ENCODE data around the gene FES.
"Not testable (repeated sequence)": the region's sequence is repeated elsewhere in the genome, so short reads cannot be mapped to it uniquely, and the experiment has no call there.

FES gene

DNA sequence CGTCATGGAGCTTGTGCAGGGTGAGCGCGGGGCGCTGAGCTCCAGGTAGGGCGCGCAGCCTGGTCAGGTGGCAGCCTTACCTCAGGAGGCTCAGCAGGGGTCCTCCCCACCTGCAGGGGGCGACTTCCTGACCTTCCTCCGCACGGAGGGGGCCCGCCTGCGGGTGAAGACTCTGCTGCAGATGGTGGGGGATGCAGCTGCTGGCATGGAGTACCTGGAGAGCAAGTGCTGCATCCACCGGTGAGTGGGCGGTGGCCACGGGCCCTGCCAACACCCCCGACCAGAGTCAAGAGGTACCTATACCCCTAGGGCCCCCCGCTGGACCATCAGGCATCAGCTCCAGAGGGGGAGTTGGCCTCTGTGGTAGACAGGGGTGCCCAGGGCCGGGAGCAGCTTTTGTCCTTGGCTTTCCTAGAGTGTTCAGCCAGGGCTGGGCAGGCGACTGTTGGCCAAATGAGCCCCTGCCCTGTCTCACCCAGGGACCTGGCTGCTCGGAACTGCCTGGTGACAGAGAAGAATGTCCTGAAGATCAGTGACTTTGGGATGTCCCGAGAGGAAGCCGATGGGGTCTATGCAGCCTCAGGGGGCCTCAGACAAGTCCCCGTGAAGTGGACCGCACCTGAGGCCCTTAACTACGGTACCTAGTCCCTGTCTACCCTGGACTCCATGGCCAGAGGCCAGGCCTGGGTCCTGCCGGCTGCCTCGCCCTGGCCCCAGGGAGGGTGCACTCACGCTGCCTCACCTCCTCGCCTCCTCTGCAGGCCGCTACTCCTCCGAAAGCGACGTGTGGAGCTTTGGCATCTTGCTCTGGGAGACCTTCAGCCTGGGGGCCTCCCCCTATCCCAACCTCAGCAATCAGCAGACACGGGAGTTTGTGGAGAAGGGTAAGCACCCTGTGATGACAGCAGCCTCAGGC is 9.1 kb downstream of the FES start:
- TF ChIP-seq, protein P1, sequence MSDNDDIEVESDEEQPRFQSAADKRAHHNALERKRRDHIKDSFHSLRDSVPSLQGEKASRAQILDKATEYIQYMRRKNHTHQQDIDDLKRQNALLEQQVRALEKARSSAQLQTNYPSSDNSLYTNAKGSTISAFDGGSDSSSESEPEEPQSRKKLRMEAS (IDR thresholded peaks at IDR 0.05; ENCODE audit: low read depth, low read length) = no peak
- TF ChIP-seq, protein P2, sequence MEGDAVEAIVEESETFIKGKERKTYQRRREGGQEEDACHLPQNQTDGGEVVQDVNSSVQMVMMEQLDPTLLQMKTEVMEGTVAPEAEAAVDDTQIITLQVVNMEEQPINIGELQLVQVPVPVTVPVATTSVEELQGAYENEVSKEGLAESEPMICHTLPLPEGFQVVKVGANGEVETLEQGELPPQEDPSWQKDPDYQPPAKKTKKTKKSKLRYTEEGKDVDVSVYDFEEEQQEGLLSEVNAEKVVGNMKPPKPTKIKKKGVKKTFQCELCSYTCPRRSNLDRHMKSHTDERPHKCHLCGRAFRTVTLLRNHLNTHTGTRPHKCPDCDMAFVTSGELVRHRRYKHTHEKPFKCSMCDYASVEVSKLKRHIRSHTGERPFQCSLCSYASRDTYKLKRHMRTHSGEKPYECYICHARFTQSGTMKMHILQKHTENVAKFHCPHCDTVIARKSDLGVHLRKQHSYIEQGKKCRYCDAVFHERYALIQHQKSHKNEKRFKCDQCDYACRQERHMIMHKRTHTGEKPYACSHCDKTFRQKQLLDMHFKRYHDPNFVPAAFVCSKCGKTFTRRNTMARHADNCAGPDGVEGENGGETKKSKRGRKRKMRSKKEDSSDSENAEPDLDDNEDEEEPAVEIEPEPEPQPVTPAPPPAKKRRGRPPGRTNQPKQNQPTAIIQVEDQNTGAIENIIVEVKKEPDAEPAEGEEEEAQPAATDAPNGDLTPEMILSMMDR (IDR thresholded peaks at IDR 0.05; ENCODE audit: low read depth, low read length) = peak; percentile 29
- H3K4me3 ChIP-seq (ENCODE audit: low read depth, low read length) = no peak overlapping the region
- no peak for DNase-seq (ENCODE audit: low read depth)

DNA sequence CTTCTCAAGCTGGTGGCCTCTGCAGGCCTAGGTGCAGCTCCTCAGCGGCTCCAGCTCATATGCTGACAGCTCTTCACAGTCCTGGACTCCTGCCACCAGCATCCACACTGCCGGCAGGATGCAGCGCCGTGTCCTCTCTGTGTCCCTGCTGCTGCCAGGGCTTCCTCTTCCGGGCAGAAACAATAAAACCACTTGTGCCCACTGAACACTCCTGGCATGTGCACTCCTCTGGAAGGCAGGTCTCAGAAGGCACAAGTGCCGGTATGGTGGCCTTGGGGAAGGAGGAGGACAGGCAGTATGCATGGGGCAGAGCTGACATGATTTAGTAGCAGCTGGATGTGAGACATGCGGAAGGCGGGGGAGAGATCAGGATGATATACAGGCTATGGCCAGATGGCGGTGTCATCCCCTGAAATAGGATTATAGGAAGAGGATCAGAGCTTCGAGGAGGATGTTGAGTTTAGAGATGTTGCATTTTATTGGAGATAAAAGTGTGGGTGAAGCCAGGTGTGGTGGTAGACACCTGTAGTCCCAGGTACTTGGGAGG is 11.3 kb downstream of the FES start:
- H3K4me3 ChIP-seq (ENCODE audit: low read depth, low read length) = no peak overlapping the region
- DNase-seq (ENCODE audit: low read depth) = peak; percentile 42
- TF ChIP-seq, protein P1 (IDR thresholded peaks at IDR 0.05; ENCODE audit: low read depth, low read length) = no peak
- TF ChIP-seq POLR2A (IDR thresholded peaks at IDR 0.05; ENCODE audit: extremely low read depth, insufficient read length) (no peak), MYC (IDR thresholded peaks at IDR 0.05; ENCODE audit: low read depth, low read length) (no peak)
- TF ChIP-seq, protein P2 (IDR thresholded peaks at IDR 0.05; ENCODE audit: low read depth, low read length) = no peak

DNA sequence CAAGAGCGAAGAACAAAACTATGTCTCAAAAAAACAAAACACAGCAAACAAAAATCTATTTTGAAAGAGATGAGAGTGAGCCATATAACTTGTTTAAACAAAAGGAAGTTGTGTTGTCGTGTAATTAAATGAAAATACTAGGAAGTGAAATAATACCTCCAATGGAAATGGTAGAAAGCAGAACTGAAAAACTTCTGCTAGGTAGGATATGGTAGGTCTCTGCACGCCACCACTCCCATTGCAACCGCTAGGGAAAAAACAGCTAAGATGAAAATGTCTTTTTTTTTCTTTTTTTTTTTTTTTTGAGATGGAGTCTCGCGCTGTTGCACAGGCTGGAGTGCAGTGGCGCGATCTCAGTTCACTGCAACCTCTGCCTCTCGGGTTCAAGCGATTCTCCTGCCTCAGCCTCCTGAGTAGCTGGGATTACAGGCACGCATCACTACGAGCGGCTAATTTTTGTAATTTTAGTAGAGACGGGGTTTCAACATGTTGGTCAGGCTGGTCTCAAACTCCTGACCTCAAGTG is 12.9 kb downstream of the FES start:
- not testable (repeated sequence) for H3K4me3 ChIP-seq (ENCODE audit: low read depth, low read length); DNase-seq (ENCODE audit: low read depth)

DNA sequence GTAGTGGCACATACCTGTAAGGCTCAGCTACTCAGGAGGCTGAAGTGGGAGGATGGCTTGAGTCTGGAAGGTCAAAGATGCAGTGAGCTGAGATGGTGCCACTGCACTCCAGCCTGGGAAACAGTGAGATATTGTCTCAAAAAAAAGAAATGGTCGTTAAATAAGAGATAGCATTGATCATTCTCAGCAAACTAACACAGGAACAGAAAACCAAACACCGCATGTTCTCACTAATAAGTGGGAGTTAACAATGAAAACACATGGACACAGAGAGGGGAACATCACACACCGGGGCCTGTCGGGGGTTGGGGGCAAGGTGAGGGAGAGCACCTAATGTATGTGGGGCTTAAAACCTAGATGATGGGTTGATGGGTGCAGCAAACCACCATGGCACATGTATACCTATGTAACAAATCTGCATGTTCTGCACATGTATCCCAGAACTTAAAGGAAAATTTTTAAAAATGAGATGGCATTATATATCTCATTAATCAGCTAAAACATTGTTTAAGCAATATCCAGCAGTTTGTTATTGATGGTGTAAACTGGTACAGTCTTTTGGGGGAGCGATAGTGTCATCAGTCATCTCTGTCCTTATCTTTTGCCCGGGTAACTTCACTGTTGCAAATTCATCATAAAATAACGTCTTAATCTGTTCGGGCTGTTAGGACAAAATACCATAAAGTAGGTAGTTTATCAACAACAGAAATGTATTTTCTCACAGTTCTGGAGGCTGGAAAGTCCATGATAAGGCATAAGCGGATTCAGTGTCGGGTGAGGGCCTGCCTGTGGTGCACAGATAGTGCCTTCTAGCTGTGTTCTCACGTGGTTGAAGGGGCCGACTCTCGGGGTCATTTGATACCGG is 17.1 kb downstream of the FES start:
- DNase-seq (ENCODE audit: low read depth) = no peak
- peak overlapping the region; percentile 71 for H3K4me3 ChIP-seq (ENCODE audit: low read depth, low read length)
- no peak for TF ChIP-seq POLR2A (IDR thresholded peaks at IDR 0.05; ENCODE audit: extremely low read depth, insufficient read length)
- TF ChIP-seq, protein P1 (IDR thresholded peaks at IDR 0.05; ENCODE audit: low read depth, low read length) = 0 out of 2 replicates have a peak, but pooled peaks have one; percentile 6

DNA sequence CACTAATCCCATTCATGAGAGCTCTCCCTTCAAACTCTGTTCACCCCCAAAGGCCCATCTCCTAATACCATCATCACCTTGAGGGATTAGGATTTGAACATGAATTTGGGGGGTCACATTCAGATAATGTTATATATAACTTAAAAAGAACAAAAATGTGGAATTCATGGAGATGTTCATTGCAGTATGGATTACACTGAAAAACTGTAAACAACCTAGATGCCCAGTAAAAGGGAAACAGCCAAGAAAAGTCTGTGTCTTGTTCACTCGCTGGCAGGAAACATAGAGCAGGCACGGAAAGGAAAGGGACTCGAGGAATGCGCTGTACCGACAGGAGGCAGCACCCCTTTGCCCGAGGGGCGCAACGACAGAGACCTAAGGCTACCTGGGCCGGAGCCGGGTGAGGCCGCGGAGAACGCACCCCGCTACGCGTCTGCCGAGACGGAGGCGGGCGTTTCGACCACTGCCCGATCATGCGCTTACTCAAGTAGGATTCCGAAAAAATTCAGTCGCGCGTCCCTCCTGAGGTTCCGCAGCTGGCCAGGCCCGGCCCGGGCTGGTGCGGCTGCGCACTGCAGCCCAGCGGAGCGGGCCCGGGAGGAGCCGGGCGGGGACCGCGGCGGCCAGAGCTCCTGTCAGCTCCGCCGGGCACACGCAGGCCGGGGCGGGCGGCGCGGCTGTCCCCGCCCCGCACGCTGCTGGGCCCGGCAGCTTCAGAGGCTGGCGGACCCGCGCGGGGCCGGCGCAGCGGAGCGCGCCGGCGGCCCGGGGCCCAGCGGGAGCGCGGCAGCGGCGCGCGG is 17.9 kb downstream of the FES start:
- DNase-seq (ENCODE audit: low read depth) = peak; percentile 92
- H3K4me3 ChIP-seq (ENCODE audit: low read depth, low read length) = peak overlapping the region; percentile 71
- TF ChIP-seq POLR2A (IDR thresholded peaks at IDR 0.05; ENCODE audit: extremely low read depth, insufficient read length) (peak; percentile 59), MYC (IDR thresholded peaks at IDR 0.05; ENCODE audit: low read depth, low read length) (peak; percentile 48; the same call in 1 of the 2 replicates)
- TF ChIP-seq, protein P2 (IDR thresholded peaks at IDR 0.05; ENCODE audit: low read depth, low read length) = peak; percentile 82
- TF ChIP-seq, protein P1 (IDR thresholded peaks at IDR 0.05; ENCODE audit: low read depth, low read length) = peak; percentile 55

Measured in NB4 (cell line).